HepG2 (cell line): ENCODE measurements around the gene MFAP4. TPM values are rescaled to one million over a fixed set of nuclear protein-coding genes. Genes with fewer than 3 reads are reported as not detected.
A peak's percentile ranks its signal among the peaks of the same experiment; 100 is the strongest.

Source experiments
- ATAC-seq: fragments of 200-7000 bp; cut with Tn5 transposase; 3 replicates; pipeline ENCODE4 v1.9.1; 2020; ENCODE audit warnings: mild to moderate bottlenecking, moderate library complexity
- BruUV-seq: library from RNA; stranded (reverse); fragments of 400-500 nt; replicated peaks from 2 replicates; lab custom pipeline; 2021; lab: Mats Ljungman, UMichigan
- CTCF ChIA-PET: fragments of 300-600 bp; formaldehyde crosslinking; extraction: SDS; loops from one replicate; lab custom pipeline; 2021; ENCODE audit warnings: low total read pairs, inconsistent platforms, low intra/inter-chr PET ratio; lab: Yijun Ruan, JAX
- POLR2A ChIA-PET: fragments of 350-600 bp; sonication (Branson Sonifier 250); formaldehyde crosslinking; loops from one replicate; lab custom pipeline; 2020; ENCODE audit warnings: antibody characterized with exemption, inconsistent platforms; lab: Yijun Ruan, JAX
- DNase-seq: peaks from one replicate; pipeline ENCODE4 v3.0.0-alpha.2; 2015; ENCODE audit warnings: low spot score
- FAIRE-seq: peaks from 3 replicates; lab custom pipeline; 2011; peaks lifted over from hg19 to GRCh38; lab: Jason Lieb, UNC
- H2AFZ ChIP-seq: one replicate; pipeline ENCODE4 v1.6.1; 2011; ENCODE audit warnings: low read length, inconsistent platforms
- H3K27ac ChIP-seq: fragments of 300-600 bp; 3 replicates; pipeline ENCODE4 v1.8.0; 2011; ENCODE audit warnings: mixed run types, mild to moderate bottlenecking, mixed read lengths, low read length, inconsistent platforms; ENCODE audit not compliant: insufficient read depth; ENCODE audit errors: extremely low read length
- H3K27me3 ChIP-seq, 2 experiments: fragments of 200-600 bp in 1 of 2; 2 replicates in 1 of 2; 3 replicates in 1 of 2; pipeline versions ENCODE4 v1.6.0 to v1.8.0; 2011; ENCODE audit warnings: low read length in 2 of 2, mild to moderate bottlenecking in 2 of 2, moderate library complexity in 2 of 2, inconsistent platforms in 1 of 2; ENCODE audit not compliant: insufficient read depth in 2 of 2, control insufficient read depth in 1 of 2
- H3K36me3 ChIP-seq, 2 experiments: fragments of 200-600 bp in 1 of 2; replicated peaks in 1 of 2; 2 replicates in 1 of 2; 3 replicates in 1 of 2; pipeline versions ENCODE4 v1.5.1 to v1.8.0; 2011; ENCODE audit warnings: low read length in 2 of 2, inconsistent platforms in 1 of 2; ENCODE audit not compliant: insufficient read depth in 2 of 2, control insufficient read depth in 1 of 2
- H3K4me1 ChIP-seq: 2 replicates; pipeline ENCODE4 v1.5.1; 2012; ENCODE audit warnings: low read length, inconsistent platforms; ENCODE audit not compliant: insufficient read depth
- H3K4me2 ChIP-seq: 2 replicates; pipeline ENCODE4 v1.6.0; 2011; ENCODE audit warnings: low read depth, low read length, inconsistent platforms
- H3K4me3 ChIP-seq, 3 experiments: fragments of 200-600 bp in 1 of 3; sonication (generic), shearing (Covaris generic) in 1 of 3; replicated peaks in 1 of 3; 2 replicates each; pipeline ENCODE4 v1.5.1; 2011 to 2016; ENCODE audit warnings: low read length in 3 of 3, inconsistent platforms in 2 of 3, low read depth in 2 of 3, mild to moderate bottlenecking in 2 of 3, control low read depth in 1 of 3, mixed read lengths in 1 of 3; ENCODE audit not compliant: insufficient read depth in 1 of 3
- H3K79me2 ChIP-seq: one replicate; pipeline ENCODE4 v1.6.1; 2011; ENCODE audit warnings: low read length, inconsistent platforms; ENCODE audit not compliant: insufficient read depth
- H3K9ac ChIP-seq: 2 replicates; pipeline ENCODE4 v1.6.0; 2011; ENCODE audit warnings: mild to moderate bottlenecking, low read depth, low read length, inconsistent platforms; ENCODE audit not compliant: insufficient read depth
- H3K9me3 ChIP-seq: 2 replicates; pipeline ENCODE4 v1.5.1; 2012; ENCODE audit warnings: mild to moderate bottlenecking, low read length
- H4K20me1 ChIP-seq: 2 replicates; pipeline ENCODE4 v1.6.0; 2011; ENCODE audit warnings: inconsistent platforms, mild to moderate bottlenecking, low read length, moderate library complexity; ENCODE audit not compliant: insufficient read depth
- NONO ChIP-seq, 2 experiments: fragments of 450-650 bp in 1 of 2; sonication (generic) in 1 of 2; formaldehyde crosslinking in 1 of 2; IDR thresholded peaks in 1 of 2; conservative IDR thresholded peaks in 1 of 2; 2 replicates each; pipeline versions ENCODE4 v1.6.1 to v1.8.0; 2017 to 2022; ENCODE audit warnings: mild to moderate bottlenecking in 1 of 2, missing genetic modification reagents in 1 of 2, moderate library complexity in 1 of 2
- WGBS: methylation state at CpG from one replicate; pipeline ENCODE4 v1.1.6; 2017; ENCODE audit warnings: low lambda C conversion rate; 5-methylcytosine and 5-hydroxymethylcytosine counted together
- in situ Hi-C: cut with HindIII; loops from 2 replicates; pipeline ENCODE4 v1.10.0; 2017; ENCODE audit warnings: low pct_unique_long_range_greater_than_20kb; ENCODE audit not compliant: extremely low pct_ligation_motif_present
- intact Hi-C: fragments of 100-400 bp; cut with micrococcal nuclease; formaldehyde crosslinking; loops from one replicate; pipeline ENCODE4 v1.10.0; 2022; ENCODE audit not compliant: unreplicated experiment
- polyA plus RNA-seq, 8 experiments: library from polyadenylated mRNA; depleted of rRNA in 3 of 8; stranded (reverse) in 7 of 8; unstranded in 1 of 8; fragments of >200 nt; fragmentation: Illumina TruSeq in 4 of 8; extraction: Trizol in 4 of 8; gene quantifications; 2 replicates each; pipeline versions ENCODE4 v1.2.1 to v1.2.3, GENCODE V29; 2011 to 2016; ENCODE audit warnings: low read depth in 4 of 8, missing spikeins in 1 of 8, mixed read lengths in 1 of 8; ENCODE audit not compliant: insufficient read depth in 1 of 8
- total RNA-seq, 5 experiments: library from RNA; depleted of rRNA; stranded (reverse); fragments of >200 nt; fragmentation: Illumina TruSeq; extraction: Trizol; gene quantifications; 2 replicates each; pipeline ENCODE4 v1.2.3, GENCODE V29; 2016; ENCODE audit warnings: low read depth in 1 of 5
- TF ChIP-seq, protein P1 (sequence below): sonication (generic); formaldehyde crosslinking; IDR thresholded peaks from 2 replicates; pipeline ENCODE4 v1.4.0; 2020; ENCODE audit warnings: mild to moderate bottlenecking, missing genetic modification reagents
- TF ChIP-seq, protein P2 (sequence below): sonication (generic); formaldehyde crosslinking; IDR thresholded peaks from 2 replicates; pipeline ENCODE4 v1.4.0; 2020; ENCODE audit warnings: missing genetic modification reagents, mild to moderate bottlenecking, borderline replicate concordance

The MFAP4 gene
- total and polyA plus RNA-seq, 2 of the 13 experiments (the other 11 are each of a cell fraction or from before 2014, with no cell fraction given) = 0.08 TPM; not detected in 1

DNA sequence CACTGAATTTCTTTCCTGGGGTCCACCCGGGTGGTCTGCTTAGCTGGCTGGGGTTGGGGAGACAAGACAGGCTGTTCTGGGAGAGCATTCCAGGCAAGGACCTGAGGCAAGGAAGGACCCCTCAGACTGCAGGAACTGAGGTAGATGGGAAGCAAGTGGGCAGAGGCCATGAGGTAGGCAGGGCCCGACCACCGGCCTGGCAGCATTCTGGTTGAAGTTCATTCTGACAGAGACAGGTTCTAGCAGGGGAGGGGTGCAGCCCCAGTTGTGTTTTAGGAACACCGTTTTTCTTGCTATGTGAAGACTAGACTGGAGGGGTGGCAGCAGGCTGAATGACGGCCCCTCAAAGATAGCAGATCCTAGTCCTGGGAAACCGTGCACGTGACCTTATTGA, 41.9 kb downstream of the MFAP4 start:
- H3K27ac ChIP-seq = peak overlapping the region; percentile 73
- no peaks in the 10 kb centered on the region; a peak in 2 of 5 replicates for H3K36me3 ChIP-seq
- no TSS peak for BruUV-seq
- intact Hi-C loops (no loop called here), in situ Hi-C loops (no loop called here)
- no peaks in the 10 kb centered on the region for H3K27me3 ChIP-seq
- no peak for TF ChIP-seq NONO (IDR thresholded peaks at IDR 0.05)
- TF ChIP-seq NONO (CRISPR knock-in tag; conservative IDR thresholded peaks at IDR 0.05) = 0 out of 2 replicates have a peak, but pooled peaks have one; percentile 7
- TF ChIP-seq, protein P1, sequence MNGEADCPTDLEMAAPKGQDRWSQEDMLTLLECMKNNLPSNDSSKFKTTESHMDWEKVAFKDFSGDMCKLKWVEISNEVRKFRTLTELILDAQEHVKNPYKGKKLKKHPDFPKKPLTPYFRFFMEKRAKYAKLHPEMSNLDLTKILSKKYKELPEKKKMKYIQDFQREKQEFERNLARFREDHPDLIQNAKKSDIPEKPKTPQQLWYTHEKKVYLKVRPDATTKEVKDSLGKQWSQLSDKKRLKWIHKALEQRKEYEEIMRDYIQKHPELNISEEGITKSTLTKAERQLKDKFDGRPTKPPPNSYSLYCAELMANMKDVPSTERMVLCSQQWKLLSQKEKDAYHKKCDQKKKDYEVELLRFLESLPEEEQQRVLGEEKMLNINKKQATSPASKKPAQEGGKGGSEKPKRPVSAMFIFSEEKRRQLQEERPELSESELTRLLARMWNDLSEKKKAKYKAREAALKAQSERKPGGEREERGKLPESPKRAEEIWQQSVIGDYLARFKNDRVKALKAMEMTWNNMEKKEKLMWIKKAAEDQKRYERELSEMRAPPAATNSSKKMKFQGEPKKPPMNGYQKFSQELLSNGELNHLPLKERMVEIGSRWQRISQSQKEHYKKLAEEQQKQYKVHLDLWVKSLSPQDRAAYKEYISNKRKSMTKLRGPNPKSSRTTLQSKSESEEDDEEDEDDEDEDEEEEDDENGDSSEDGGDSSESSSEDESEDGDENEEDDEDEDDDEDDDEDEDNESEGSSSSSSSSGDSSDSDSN (CRISPR knock-in tag) = 0 out of 2 replicates have a peak, but pooled peaks have one; percentile 2
- TF ChIP-seq, protein P2, sequence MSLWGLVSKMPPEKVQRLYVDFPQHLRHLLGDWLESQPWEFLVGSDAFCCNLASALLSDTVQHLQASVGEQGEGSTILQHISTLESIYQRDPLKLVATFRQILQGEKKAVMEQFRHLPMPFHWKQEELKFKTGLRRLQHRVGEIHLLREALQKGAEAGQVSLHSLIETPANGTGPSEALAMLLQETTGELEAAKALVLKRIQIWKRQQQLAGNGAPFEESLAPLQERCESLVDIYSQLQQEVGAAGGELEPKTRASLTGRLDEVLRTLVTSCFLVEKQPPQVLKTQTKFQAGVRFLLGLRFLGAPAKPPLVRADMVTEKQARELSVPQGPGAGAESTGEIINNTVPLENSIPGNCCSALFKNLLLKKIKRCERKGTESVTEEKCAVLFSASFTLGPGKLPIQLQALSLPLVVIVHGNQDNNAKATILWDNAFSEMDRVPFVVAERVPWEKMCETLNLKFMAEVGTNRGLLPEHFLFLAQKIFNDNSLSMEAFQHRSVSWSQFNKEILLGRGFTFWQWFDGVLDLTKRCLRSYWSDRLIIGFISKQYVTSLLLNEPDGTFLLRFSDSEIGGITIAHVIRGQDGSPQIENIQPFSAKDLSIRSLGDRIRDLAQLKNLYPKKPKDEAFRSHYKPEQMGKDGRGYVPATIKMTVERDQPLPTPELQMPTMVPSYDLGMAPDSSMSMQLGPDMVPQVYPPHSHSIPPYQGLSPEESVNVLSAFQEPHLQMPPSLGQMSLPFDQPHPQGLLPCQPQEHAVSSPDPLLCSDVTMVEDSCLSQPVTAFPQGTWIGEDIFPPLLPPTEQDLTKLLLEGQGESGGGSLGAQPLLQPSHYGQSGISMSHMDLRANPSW (CRISPR knock-in tag) = no peak
- no peak overlapping the region for H2AFZ ChIP-seq
- H3K4me3 ChIP-seq = no peak overlapping the region
- WGBS = 77% methylated on average over 4 of the region's 7 CpGs
- ChIA-PET CTCF (no interaction called here), POLR2A (interaction anchor here (1.2 to 3.4 kb wide), 2 partner anchors 7 to 20 kb away, joined by 4 to 26 read pairs; no protein-coding TSS in a partner anchor)
- no peaks in the 10 kb centered on the region for H3K9me3 ChIP-seq
- no peak for DNase-seq
- H3K4me2 ChIP-seq = no peak overlapping the region
- FAIRE-seq = no peak
- no peak overlapping the region for H3K9ac ChIP-seq
- H3K79me2 ChIP-seq = no peaks in the 10 kb centered on the region
- H3K4me1 ChIP-seq = peaks cover 45% of the 10 kb centered on the region
- no peaks in the 10 kb centered on the region for H4K20me1 ChIP-seq
- ATAC-seq = no peak
